GM21515 (cell line): ENCODE measurements around the gene KRTAP12-1.

Experiments used
- ATAC-seq: cut with Tn5 transposase; IDR thresholded peaks from one replicate; pipeline ENCODE4 v1.9.1; 2021; ENCODE audit not compliant: unreplicated experiment

Gene KRTAP12-1

GRCh38 chr21:44681861-44682579 is at the start of gene KRTAP12-1:
KRTAP12-1 (minus strand) TSS chr21:44682163; CDS start chr21:44682123, 40 bp downstream.
- no peak for ATAC-seq

- ATAC-seq = no peak
Observed at GRCh38 chr21:44730951-44731579, 49.1 kb upstream of the KRTAP12-1 start.

- ATAC-seq = no peak
Observed at GRCh38 chr21:44730028-44730395, 48.0 kb upstream of the KRTAP12-1 start.

- ATAC-seq = no peak
Observed at GRCh38 chr21:44729336-44730027, 47.5 kb upstream of the KRTAP12-1 start.

- no peak for ATAC-seq
Observed at GRCh38 chr21:44728716-44729115, 46.8 kb upstream of the KRTAP12-1 start.

GRCh38 chr21:44727757-44728156 is 45.8 kb upstream of the KRTAP12-1 start:
- ATAC-seq = no peak

GRCh38 chr21:44727321-44727720 is 45.4 kb upstream of the KRTAP12-1 start:
- ATAC-seq = no peak

GRCh38 chr21:44726826-44727225 is 44.9 kb upstream of the KRTAP12-1 start:
- ATAC-seq = no peak

- no peak for ATAC-seq
Observed at GRCh38 chr21:44724926-44725325, 43.0 kb upstream of the KRTAP12-1 start.

- ATAC-seq = no peak
Observed at GRCh38 chr21:44724196-44724595, 42.2 kb upstream of the KRTAP12-1 start.

GRCh38 chr21:44723177-44724131 is 41.5 kb upstream of the KRTAP12-1 start:
- no peak for ATAC-seq

- ATAC-seq = no peak
Observed at GRCh38 chr21:44722731-44723130, 40.8 kb upstream of the KRTAP12-1 start.

- no peak for ATAC-seq
Observed at GRCh38 chr21:44720170-44720569, 38.2 kb upstream of the KRTAP12-1 start.

GRCh38 chr21:44718571-44718970 is 36.6 kb upstream of the KRTAP12-1 start:
- no peak for ATAC-seq

- ATAC-seq = no peak
Observed at GRCh38 chr21:44718093-44718492, 36.1 kb upstream of the KRTAP12-1 start.

GRCh38 chr21:44716984-44717383 is 35.0 kb upstream of the KRTAP12-1 start:
- no peak for ATAC-seq

GRCh38 chr21:44714905-44715304 is 32.9 kb upstream of the KRTAP12-1 start:
- no peak for ATAC-seq

GRCh38 chr21:44713846-44714245 is 31.9 kb upstream of the KRTAP12-1 start:
- ATAC-seq = no peak

GRCh38 chr21:44713130-44713529 is 31.2 kb upstream of the KRTAP12-1 start:
- ATAC-seq = no peak

GRCh38 chr21:44712203-44713028 is 30.5 kb upstream of the KRTAP12-1 start:
- no peak for ATAC-seq
